Measurements from ENCODE around the gene RPH3AL. TPM values are rescaled to one million over a fixed set of nuclear protein-coding genes. Genes with fewer than 3 reads are reported as not detected.
"Not testable (repeated sequence)": the region's sequence is repeated elsewhere in the genome, so short reads cannot be mapped to it uniquely, and the experiment has no call there.

The RPH3AL gene
- total RNA-seq, 1 donor from 2014 or later = 16.9 TPM

DNA sequence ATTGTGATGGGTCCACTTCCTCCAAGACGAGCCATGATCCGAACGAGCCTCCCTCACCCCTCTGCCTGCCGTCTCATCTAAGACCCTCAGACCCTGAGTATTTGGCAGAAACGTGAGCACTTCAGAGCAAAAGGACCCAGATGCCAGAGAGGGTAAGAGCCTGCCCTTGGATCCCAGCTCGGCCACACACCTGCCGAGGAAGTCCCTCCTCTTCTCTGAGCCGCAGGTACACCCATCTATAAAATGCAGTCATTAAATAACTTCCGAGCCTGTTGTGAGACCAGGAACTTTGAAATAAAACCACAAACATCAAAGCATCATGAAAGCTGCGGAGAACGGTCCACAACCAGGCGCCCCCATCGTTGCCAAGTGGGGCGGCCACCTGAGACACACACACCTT is 106.4 kb downstream of the RPH3AL start:
- Mint-ChIP-seq H3K4me1 (no peaks in the 10 kb centered on the region), H3K9me3 (no peaks in the 10 kb centered on the region), H3K27me3 (ENCODE audit: low read depth) (peaks cover 3% of the 10 kb centered on the region), H3K36me3 (peaks cover 5% of the 10 kb centered on the region), H3K27ac (no peak overlapping the region), H3K4me3 (no peak overlapping the region)
- TF ChIP-seq, protein P1, sequence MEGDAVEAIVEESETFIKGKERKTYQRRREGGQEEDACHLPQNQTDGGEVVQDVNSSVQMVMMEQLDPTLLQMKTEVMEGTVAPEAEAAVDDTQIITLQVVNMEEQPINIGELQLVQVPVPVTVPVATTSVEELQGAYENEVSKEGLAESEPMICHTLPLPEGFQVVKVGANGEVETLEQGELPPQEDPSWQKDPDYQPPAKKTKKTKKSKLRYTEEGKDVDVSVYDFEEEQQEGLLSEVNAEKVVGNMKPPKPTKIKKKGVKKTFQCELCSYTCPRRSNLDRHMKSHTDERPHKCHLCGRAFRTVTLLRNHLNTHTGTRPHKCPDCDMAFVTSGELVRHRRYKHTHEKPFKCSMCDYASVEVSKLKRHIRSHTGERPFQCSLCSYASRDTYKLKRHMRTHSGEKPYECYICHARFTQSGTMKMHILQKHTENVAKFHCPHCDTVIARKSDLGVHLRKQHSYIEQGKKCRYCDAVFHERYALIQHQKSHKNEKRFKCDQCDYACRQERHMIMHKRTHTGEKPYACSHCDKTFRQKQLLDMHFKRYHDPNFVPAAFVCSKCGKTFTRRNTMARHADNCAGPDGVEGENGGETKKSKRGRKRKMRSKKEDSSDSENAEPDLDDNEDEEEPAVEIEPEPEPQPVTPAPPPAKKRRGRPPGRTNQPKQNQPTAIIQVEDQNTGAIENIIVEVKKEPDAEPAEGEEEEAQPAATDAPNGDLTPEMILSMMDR (IDR thresholded peaks at IDR 0.05; ENCODE audit: unreplicated experiment) = no peak
- DNase-seq (ENCODE audit: low spot score in 2 of 2, unreplicated experiment in 2 of 2) = peak in 1 of 2 experiments; percentile 33

DNA sequence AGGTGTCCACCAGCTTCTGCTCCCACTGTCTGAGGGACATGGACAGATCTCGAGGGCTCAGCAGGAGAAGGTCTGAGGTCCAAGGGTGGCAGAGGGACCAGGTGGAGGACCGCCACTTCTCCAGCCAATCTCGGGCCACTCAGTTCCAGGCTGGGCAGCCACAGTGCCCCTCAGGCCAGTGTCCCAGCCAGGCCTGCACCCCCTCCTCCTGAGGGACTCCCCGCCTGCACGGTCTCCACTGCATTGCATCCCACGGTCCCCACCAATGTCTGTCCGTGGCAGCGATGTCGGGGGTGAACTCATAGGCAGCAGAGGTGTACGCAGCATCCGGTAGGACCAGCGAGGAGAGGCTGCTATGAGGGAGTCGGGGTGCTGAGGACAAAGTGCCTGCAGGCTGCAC is 107.0 kb downstream of the RPH3AL start:
- Mint-ChIP-seq H3K4me1 (no peaks in the 10 kb centered on the region), H3K9me3 (no peaks in the 10 kb centered on the region), H3K36me3 (peaks cover 5% of the 10 kb centered on the region), H3K27me3 (ENCODE audit: low read depth) (peaks cover 3% of the 10 kb centered on the region), H3K4me3 (no peak overlapping the region), H3K27ac (no peak overlapping the region)
- DNase-seq (ENCODE audit: low spot score in 2 of 2, unreplicated experiment in 2 of 2) = peak in 1 of 2 experiments; percentile 33
- TF ChIP-seq, protein P1 (IDR thresholded peaks at IDR 0.05; ENCODE audit: unreplicated experiment) = no peak

DNA sequence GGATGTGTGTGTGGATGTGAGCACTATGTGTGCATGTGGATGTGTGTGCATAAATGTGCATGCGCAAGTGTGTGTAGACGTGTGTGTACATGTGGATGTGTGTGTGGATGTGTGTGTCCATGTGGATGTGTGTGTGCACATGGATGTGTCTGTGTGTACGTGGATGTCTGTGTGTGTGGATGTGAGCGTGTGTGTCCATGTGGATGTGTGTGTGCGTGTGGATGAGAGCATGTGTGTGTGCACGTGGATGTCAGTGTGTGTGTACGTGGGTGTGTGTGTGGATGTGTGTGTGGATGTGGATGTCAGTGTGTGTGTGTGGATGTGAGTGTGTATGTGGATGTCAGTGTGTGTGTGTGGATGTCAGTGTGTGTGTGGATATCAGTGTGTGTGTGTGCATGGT is 107.6 kb downstream of the RPH3AL start:
- Mint-ChIP-seq H3K9me3 (no peaks in the 10 kb centered on the region), H3K4me1 (no peaks in the 10 kb centered on the region)

DNA sequence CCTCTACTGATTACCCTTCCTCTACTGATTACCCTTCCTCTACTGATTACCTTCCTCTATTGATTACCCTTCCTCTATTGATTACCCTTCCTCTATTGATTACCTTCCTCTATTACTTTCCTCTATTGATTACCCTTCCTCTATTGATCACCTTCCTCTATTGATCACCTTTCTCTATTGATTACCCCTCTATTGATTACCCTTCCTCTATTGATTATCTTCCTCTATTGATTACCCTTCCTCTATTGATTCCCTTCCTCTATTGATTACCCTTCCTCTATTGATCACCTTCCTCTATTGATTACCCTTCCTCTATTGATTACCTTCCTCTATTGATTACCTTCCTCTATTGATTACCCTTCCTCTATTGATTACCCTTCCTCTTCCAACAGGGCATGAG is 108.7 kb downstream of the RPH3AL start:
- not testable (repeated sequence) for H3K27ac Mint-ChIP-seq; H3K27me3 Mint-ChIP-seq (ENCODE audit: low read depth)

More for the DNA sequence above, 107.6 kb downstream of the RPH3AL start:
- Mint-ChIP-seq H3K27ac (no peak overlapping the region), H3K27me3 (ENCODE audit: low read depth) (peaks cover 3% of the 10 kb centered on the region), H3K4me3 (no peak overlapping the region), H3K36me3 (peaks cover 5% of the 10 kb centered on the region)
- DNase-seq (ENCODE audit: low spot score in 2 of 2, unreplicated experiment in 2 of 2) = no peak
- TF ChIP-seq, protein P1 (IDR thresholded peaks at IDR 0.05; ENCODE audit: unreplicated experiment) = no peak

DNA sequence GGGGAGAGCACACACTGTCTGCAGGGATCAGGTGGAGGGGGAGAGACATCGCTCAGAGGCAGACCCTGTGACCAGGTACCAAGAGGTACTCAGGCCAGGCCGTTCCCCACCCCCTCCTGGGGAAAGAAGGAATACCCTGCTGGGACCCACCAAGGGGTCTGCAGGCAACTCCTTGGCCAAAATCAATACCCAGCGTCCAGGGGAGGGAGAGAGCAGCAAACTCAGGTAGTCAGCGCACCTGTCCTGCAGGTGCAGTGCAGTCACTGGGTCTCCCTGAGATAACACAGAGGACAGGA is 113.7 kb downstream of the RPH3AL start:
- peaks cover 16% of the 10 kb centered on the region for H3K4me1 Mint-ChIP-seq
- H3K36me3 Mint-ChIP-seq = no peaks in the 10 kb centered on the region
- H3K9me3 Mint-ChIP-seq = no peaks in the 10 kb centered on the region
- no peak overlapping the region for H3K27ac Mint-ChIP-seq
- TF ChIP-seq, protein P1 (IDR thresholded peaks at IDR 0.05; ENCODE audit: unreplicated experiment) = no peak
- H3K27me3 Mint-ChIP-seq (ENCODE audit: low read depth) = no peaks in the 10 kb centered on the region
- DNase-seq (ENCODE audit: low spot score in 2 of 2, unreplicated experiment in 2 of 2) = peak in 1 of 2 experiments; percentile 32
- H3K4me3 Mint-ChIP-seq = no peak overlapping the region

More for the DNA sequence above, 108.7 kb downstream of the RPH3AL start:
- H3K36me3 Mint-ChIP-seq; DNase-seq (ENCODE audit: low spot score in 2 of 2, unreplicated experiment in 2 of 2); H3K4me3 Mint-ChIP-seq; H3K9me3 Mint-ChIP-seq; H3K4me1 Mint-ChIP-seq: not testable (repeated sequence)

DNA sequence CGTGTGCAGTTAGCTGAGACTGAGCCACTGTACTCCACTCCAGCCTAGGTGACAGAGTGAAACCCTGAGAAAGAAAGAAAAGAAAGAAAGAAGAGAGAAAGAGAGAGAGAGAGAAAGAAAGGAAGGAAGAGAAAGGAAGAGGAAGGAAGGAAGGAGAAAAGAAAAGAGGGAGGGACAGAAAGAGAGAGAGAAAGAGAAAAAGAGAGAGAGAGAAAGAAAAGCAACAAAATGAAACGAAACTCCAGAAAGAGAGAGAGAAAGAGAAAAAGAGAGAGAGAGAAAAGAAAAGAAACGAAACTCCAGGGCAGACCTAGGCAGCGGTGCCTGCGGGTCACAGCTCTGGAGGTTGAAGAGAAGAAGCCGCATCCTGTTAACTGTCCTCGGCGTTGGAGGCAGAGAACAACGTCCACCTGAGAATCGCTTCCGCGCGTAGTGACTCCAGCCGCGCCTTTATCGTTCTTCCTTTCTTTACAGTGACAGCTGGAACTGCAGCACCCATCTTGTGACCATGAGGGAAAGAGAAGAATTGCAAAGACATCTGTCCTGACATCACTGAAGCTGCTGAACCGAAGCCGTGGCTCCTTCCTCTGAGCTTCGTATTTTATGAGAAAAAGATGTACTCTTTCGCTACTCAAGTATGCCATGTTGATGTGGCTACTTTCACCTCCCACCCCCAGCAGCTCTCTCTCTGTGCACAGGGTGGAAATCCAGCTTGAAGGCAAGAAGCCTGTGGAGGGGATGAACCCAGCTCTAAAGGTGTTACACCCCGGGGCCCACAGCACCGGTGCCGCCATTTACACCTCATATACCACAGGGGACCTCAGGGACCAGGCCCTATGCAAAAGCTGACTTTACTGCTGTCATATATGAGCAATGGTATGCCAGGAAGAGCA is 114.3 kb downstream of the RPH3AL start:
- no peaks in the 10 kb centered on the region for H3K27me3 Mint-ChIP-seq (ENCODE audit: low read depth)
- H3K4me1 Mint-ChIP-seq = peaks cover 17% of the 10 kb centered on the region
- TF ChIP-seq, protein P1 (IDR thresholded peaks at IDR 0.05; ENCODE audit: unreplicated experiment) = no peak
- no peaks in the 10 kb centered on the region for H3K36me3 Mint-ChIP-seq
- no peaks in the 10 kb centered on the region for H3K9me3 Mint-ChIP-seq
- DNase-seq (ENCODE audit: low spot score in 2 of 2, unreplicated experiment in 2 of 2) = no peak
- H3K4me3 Mint-ChIP-seq = no peak overlapping the region
- no peak overlapping the region for H3K27ac Mint-ChIP-seq

Data from mesothelial cell of epicardium (in vitro differentiated cells).